HFFc6 (cell line): ENCODE results near the gene ART4. TPM values are rescaled to one million over a fixed set of nuclear protein-coding genes. Genes with fewer than 3 reads are reported as not detected.

Source experiments
- DNase-seq: peaks from one replicate; pipeline ENCODE4 v3.0.0-alpha.2; 2018
- H3K27ac Mint-ChIP-seq: 2 replicates; pipeline ENCODE4 v1.8.0; 2020; ENCODE audit warnings: mild to moderate bottlenecking, mixed read lengths
- H3K27me3 Mint-ChIP-seq: 2 replicates; pipeline ENCODE4 v1.8.0; 2021; ENCODE audit warnings: mild to moderate bottlenecking, moderate library complexity, mixed read lengths; ENCODE audit not compliant: insufficient read depth
- H3K36me3 Mint-ChIP-seq: 2 replicates; pipeline ENCODE4 v1.8.0; 2021; ENCODE audit warnings: low read depth, mixed read lengths
- H3K4me1 Mint-ChIP-seq: 2 replicates; pipeline ENCODE4 v1.8.0; 2020; ENCODE audit warnings: low read depth, mixed read lengths
- H3K4me3 Mint-ChIP-seq: 2 replicates; pipeline ENCODE4 v1.8.0; 2020; ENCODE audit warnings: mild to moderate bottlenecking, moderate library complexity, mixed read lengths
- H3K9me3 Mint-ChIP-seq: 2 replicates; pipeline ENCODE4 v1.8.0; 2020; ENCODE audit warnings: mild to moderate bottlenecking, mixed read lengths
- CTCF ChIP-seq: fragments of 200-600 bp; sonication (generic); IDR thresholded peaks from 2 replicates; pipeline ENCODE4 v1.5.0; 2021; ENCODE audit warnings: antibody characterized with exemption, mild to moderate bottlenecking
- total RNA-seq, 6 experiments: library from RNA; stranded (reverse); fragmentation: NEBNext Ultra II Directional; extraction: Animal tissue kit (Norgen Biotek cat#: 25700); gene quantifications; 2 replicates in 1 of 6; 3 replicates in 5 of 6; pipeline ENCODE4 v1.2.3, GENCODE V29; 2021

ART4 gene
- total RNA-seq, 6 experiments from 2014 or later, result not detected

GRCh38 chr12:14802721-14803010 is 40.7 kb downstream of the ART4 start:
- no peak for DNase-seq
- Mint-ChIP-seq H3K4me3 (no peak overlapping the region), H3K27ac (no peak overlapping the region), H3K4me1 (peaks cover 30% of the 10 kb centered on the region), H3K27me3 (peaks cover 1% of the 10 kb centered on the region; the same call in 1 of the 2 replicates), H3K9me3 (no peaks in the 10 kb centered on the region), H3K36me3 (peaks cover 10% of the 10 kb centered on the region)
- no peak for TF ChIP-seq CTCF

- Mint-ChIP-seq H3K27ac (no peak overlapping the region), H3K9me3 (no peaks in the 10 kb centered on the region), H3K4me1 (peaks cover 30% of the 10 kb centered on the region), H3K4me3 (no peak overlapping the region), H3K27me3 (peaks cover 1% of the 10 kb centered on the region; the same call in 1 of the 2 replicates), H3K36me3 (peaks cover 10% of the 10 kb centered on the region)
- TF ChIP-seq CTCF, result no peak
- DNase-seq, result no peak
Measured at GRCh38 chr12:14802247-14802646, 41.1 kb downstream of the ART4 start.

GRCh38 chr12:14795028-14795448 is 48.3 kb downstream of the ART4 start:
- TF ChIP-seq CTCF, result no peak
- no peak overlapping the region for H3K27ac Mint-ChIP-seq
- DNase-seq, result no peak
- H3K36me3 Mint-ChIP-seq, result peaks cover 29% of the 10 kb centered on the region
- H3K4me3 Mint-ChIP-seq, result no peak overlapping the region
- H3K4me1 Mint-ChIP-seq, result no peaks in the 10 kb centered on the region
- no peaks in the 10 kb centered on the region for H3K9me3 Mint-ChIP-seq
- H3K27me3 Mint-ChIP-seq, result peaks cover 1% of the 10 kb centered on the region; the same call in 1 of the 2 replicates

GRCh38 chr12:14785568-14785967 is 57.8 kb downstream of the ART4 start:
- H3K27ac Mint-ChIP-seq, result no peak overlapping the region
- TF ChIP-seq CTCF, result no peak
- H3K36me3 Mint-ChIP-seq, result peaks cover 21% of the 10 kb centered on the region
- no peaks in the 10 kb centered on the region for H3K9me3 Mint-ChIP-seq
- no peak for DNase-seq
- H3K4me3 Mint-ChIP-seq, result no peak overlapping the region
- no peaks in the 10 kb centered on the region for H3K27me3 Mint-ChIP-seq
- H3K4me1 Mint-ChIP-seq, result peaks cover 12% of the 10 kb centered on the region

- Mint-ChIP-seq H3K9me3 (no peaks in the 10 kb centered on the region), H3K4me1 (peaks cover 23% of the 10 kb centered on the region), H3K27me3 (no peaks in the 10 kb centered on the region), H3K27ac (no peak overlapping the region), H3K36me3 (peaks cover 14% of the 10 kb centered on the region), H3K4me3 (no peak overlapping the region)
- no peak for DNase-seq
- no peak for TF ChIP-seq CTCF
Measured at GRCh38 chr12:14784471-14784870, 58.9 kb downstream of the ART4 start.

- DNase-seq, result no peak
- Mint-ChIP-seq H3K27me3 (no peaks in the 10 kb centered on the region), H3K4me3 (no peak overlapping the region), H3K36me3 (peaks cover 5% of the 10 kb centered on the region; the same call in 1 of the 2 replicates), H3K4me1 (peaks cover 29% of the 10 kb centered on the region), H3K9me3 (no peaks in the 10 kb centered on the region), H3K27ac (no peak overlapping the region)
- no peak for TF ChIP-seq CTCF
Measured at GRCh38 chr12:14782756-14783155, 60.6 kb downstream of the ART4 start.
